NCI-H1694 (cell line): ENCODE results near the gene RPS6KB2.

ENCODE experiments used
- DNase-seq: peaks from one replicate; lab custom pipeline; 2025; lab: John Stamatoyannopoulos, UW

Gene RPS6KB2

GRCh38 chr11:67429722-67430121 lies 1.4 kb downstream of the RPS6KB2 start:
- no peak for DNase-seq

GRCh38 chr11:67431346-67432249 lies 3.3 kb downstream of the RPS6KB2 start:
- DNase-seq = no peak

DNA sequence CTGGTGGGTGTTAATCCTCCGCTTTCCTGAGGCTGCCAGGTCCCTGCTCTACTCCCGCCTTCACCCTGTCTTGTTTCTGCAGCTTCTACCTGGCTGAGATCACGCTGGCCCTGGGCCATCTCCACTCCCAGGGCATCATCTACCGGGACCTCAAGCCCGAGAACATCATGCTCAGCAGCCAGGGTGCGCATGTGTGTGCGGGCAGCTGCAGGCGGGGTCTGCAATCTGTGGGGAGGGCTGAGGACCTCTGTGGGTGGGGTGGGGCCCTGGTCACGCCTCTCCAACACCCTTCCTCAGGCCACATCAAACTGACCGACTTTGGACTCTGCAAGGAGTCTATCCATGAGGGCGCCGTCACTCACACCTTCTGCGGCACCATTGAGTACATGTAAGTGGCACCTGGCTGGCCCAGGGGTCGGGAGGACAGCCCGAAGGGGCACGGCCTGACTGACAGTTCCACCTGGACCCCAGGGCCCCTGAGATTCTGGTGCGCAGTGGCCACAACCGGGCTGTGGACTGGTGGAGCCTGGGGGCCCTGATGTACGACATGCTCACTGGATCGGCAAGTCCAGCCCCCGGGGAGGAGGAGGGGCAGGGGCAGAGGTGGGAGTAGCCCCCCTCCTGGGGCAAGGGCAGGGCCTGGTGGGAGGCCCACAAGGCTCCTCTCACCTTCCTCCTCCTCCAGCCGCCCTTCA lies 4.5 kb downstream of the RPS6KB2 start:
- no peak for DNase-seq

- no peak for DNase-seq
Observed at GRCh38 chr11:67433536-67434394, 5.5 kb downstream of the RPS6KB2 start.

- DNase-seq = no peak
Observed at GRCh38 chr11:67434395-67434881, 6.1 kb downstream of the RPS6KB2 start.

DNA sequence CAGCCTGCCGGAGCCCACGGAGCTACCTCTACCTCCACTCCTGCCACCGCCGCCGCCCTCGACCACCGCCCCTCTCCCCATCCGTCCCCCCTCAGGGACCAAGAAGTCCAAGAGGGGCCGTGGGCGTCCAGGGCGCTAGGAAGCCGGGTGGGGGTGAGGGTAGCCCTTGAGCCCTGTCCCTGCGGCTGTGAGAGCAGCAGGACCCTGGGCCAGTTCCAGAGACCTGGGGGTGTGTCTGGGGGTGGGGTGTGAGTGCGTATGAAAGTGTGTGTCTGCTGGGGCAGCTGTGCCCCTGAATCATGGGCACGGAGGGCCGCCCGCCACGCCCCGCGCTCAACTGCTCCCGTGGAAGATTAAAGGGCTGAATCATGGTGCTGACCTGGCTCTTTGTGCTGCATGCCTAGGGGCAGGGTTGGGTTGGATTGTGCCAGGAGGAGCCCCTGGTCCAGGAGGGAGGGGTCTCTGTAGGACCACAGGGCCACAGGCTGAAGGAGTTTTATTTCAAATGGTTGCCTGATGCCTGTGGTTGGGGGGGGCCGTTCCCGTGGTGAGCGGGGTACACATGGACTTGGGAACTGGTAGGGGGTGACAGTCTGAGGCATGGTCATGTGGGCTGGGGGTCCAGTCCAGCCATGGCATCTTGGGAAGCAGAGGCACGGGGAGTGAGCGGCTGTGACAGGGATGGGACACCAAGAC lies 6.9 kb downstream of the RPS6KB2 start:
- no peak for DNase-seq

DNA sequence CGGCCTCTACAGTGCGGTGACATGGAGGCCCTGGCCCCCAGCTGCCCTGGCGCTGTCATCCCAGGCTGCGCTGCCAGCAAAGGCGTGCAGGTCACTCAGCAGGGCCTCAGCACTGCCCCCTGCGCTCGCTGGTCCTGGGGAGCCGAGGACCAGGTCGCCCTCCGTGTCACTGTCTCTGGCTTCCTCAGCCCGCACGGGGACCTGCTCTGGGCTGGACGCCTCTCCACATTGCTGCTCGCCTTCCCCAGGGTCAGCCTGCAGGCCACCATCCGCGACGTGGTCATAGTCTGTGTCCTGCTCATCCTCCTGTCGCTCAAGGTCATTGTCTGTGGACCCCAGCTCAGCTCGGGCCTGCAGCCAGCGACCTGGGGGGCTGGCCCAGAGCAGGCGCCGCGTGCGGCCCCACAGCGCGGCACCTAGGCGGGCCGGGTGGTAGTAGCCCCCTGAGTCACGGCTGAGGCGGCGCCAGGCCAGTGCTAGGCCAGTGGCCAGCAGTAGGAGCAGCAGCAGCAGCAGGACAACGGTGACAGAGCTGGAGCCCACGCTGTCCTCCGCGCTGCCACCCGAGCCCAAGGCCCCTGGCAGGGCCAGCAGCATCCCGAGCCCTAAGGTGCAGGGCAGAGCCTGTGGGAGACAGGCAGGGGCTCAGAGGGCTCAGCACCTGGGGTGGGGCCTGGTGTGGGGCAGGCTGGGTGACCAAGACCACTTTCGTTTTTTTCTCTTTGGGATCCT lies 7.6 kb downstream of the RPS6KB2 start:
- no peak for DNase-seq

DNA sequence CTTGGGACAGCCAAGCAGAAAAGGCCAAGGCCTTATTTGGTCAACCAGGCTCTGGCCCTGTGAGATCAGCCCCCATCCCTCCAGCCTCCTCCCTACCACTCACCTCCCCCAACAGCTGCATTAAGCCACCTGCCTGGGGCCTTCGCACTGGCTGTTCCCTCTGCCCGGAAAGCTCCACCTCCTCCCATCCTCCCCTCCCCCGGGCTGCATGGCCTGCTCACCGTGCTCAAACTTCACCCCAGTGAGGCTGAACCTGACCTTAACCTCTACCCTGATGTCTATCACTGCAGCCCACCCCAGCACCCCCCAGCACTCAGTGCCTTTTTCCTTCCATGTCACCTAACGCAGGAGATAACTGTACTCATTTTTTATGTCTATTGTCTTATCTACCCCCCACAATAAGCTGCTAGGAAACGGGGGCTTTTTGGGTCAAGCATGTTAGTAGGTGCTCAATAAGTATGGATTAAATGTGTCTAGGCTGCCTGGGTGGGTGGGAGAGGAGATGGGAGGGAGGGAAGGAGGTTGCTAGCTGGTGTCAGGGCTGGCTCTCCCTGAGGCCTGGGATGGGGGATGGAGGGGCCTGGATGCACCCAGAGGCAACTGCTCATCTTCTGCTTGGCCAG lies 8.3 kb downstream of the RPS6KB2 start:
- no peak for DNase-seq

DNA sequence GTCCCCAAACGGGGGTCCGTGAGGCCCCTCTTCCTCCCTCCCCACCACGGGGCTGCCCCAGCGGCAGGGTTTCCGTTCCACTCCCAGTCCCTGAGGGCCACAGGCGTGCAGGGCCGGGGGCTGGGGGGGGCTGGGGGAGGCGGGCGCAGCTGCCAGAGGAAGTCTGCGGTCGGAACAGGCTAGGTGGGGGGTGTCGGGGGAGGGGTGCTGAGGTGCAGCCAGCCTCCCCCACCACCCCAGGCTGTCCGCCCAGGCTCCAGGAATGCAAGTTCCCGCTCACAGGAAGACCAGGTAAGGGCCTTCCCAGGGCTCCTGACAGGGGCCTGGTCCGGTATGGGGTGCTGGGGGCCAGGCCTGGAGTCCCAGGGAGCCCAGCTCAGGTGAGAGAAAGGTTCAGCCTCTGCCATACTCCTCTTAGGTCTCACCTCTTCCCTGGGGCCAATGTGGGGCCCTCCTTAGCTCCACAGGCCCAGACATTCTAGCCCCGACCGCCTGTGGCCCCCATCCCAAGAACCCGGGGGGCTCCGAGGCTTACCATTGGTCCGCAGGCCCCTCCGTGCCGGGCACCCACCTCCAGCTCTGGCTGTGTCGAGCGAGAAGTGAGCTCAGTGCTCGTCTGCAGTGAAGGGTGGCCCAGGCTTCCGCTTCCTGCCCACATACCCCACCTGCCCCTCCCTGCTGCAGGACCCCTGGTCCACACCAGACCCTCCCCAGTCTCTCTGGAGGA lies 9.0 kb downstream of the RPS6KB2 start, which contains the start of gene PTPRCAP:
Gene PTPRCAP, minus strand, starts transcription at position 601 of the 727 bp plus-strand sequence. Its CDS starts 63 bp downstream, at position 538.
- DNase-seq = no peak

DNA sequence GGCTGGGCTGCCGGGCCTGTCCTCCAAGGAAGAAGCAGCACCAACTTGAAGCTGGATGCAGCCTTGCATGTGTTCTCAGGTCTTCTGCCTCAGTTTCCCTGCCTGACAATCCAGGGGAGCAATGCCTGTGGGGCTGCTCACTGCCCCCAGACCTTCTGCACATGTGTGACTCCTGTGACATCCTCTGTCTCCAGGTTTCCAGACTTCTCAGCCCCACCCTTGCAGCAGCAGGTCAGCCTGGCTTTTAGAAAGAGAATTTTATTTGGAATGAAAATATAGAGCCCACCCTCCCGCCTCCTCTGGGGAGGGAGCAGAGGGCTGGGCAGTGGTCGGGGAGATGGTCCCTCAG lies 9.5 kb downstream of the RPS6KB2 start:
- DNase-seq = no peak

GRCh38 chr11:67438158-67438902 lies 10.0 kb downstream of the RPS6KB2 start:
- no peak for DNase-seq

DNA sequence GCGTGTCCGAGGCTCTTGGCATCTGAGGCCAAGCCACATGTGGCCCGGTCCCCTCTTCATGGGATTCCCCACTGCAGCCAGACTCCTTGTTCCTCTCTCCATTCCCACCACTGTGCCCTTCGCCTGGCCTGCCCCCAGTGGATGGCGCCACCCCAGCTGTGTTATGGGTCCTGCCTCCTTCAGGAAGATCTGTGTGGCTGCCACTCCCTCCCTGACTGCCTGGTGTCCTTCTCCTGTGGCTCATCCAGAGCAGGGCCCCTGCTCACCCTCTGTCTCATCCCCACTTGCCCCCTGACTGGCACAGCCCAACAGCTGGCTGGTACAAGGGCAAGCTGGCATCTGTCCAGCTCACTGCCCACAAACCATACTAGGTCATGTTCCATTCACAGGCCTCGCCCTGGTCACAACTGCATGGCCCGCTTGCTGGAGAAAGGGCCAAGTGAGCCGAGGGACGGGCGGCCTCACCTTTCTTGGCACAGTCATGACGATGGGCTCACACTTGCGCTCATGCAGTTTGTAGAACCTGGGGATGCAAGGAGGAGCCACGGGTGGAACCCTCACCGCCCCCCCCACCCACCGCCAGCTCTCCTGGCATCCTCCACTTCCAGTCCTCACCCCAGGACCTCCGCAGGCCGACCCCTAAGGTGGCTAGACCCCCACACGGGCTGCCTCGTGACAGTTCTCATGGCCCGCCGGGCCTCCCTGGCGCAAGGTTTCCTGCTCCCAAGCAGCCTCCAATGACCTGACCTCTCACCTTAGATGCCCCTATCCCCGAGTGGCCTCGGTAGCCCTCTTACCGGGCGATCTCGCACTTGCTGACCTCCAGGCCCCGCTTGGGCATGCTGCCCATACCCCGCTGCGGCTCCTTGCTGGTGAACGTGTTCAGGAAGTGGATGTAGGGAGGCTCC lies 11.3 kb downstream of the RPS6KB2 start:
- DNase-seq = no peak

DNA sequence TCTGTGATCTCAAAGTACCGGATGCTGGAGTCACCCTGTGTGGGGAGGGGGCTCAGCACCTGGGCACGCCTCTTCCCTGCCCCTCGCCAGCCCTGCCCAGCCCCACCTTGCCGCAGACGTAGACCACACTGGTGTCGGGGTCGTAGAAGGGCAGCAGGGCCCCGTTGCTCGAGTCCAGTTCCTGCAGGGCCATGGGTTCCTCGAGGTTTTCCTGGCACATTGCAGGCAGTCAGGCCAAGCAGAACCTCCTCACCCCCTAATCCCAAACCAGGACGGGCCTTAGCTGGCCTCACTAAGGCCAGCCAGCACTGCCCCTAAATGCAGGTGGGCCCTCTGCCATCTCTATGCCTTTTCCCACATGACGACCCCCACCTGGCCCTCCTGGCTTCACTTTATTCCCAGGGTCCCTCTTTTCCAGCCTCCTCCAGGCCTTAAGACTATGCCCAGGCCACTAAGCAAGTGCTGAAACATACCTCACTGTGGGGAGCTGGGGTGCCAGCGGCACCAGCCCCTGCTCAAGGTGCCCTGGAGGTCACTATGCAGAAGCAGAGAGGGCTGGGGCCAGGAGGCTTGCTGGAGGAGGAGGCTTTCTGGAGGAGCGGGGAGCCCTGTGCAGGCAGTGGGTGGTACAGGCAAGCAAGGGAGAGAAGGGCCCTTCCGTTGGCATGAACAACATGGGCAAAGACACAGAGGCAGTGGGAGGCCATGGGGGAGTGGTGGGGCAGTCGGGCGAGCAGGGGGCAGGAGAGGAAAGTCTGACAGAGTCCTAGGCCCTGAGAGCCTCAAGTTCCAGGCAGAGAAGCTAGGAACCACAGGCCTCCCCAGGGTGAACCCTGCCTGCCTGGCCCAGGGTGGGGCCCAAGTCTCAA lies 12.2 kb downstream of the RPS6KB2 start:
- DNase-seq = no peak

- no peak for DNase-seq
Observed at GRCh38 chr11:67441098-67441563, 12.8 kb downstream of the RPS6KB2 start.

- DNase-seq = no peak
Observed at GRCh38 chr11:67441731-67442351, 13.5 kb downstream of the RPS6KB2 start.
